Esophagus muscularis mucosa (tissue), 4 donors: Measurements from ENCODE around the gene CAPZA1. TPM values are rescaled to one million over a fixed set of nuclear protein-coding genes. Genes with fewer than 3 reads are reported as not detected.

ENCODE experiments used
- DNase-seq: peaks from one replicate; pipeline ENCODE4 v3.0.0-alpha.2; 2017; ENCODE audit errors: extremely low spot score
- H3K27ac ChIP-seq, 4 donors: fragments of 200-600 bp; sonication (generic); replicated peaks in 1 of 4; 1 replicate in 3 of 4; 2 replicates in 1 of 4; pipeline ENCODE4 v1.5.1; 2016 to 2019; ENCODE audit warnings: mild to moderate bottlenecking in 1 of 4
- H3K27me3 ChIP-seq, 4 donors: fragments of 200-600 bp; sonication (generic); one replicate each; pipeline versions ENCODE4 v1.5.1 to v1.6.0; 2016 to 2019
- H3K36me3 ChIP-seq, 4 donors: fragments of 200-600 bp; sonication (generic); one replicate each; pipeline ENCODE4 v1.5.1; 2016 to 2019
- H3K4me1 ChIP-seq, 4 donors: fragments of 200-600 bp; sonication (generic); one replicate each; pipeline ENCODE4 v1.5.1; 2016 to 2019
- H3K4me3 ChIP-seq, 4 donors: fragments of 200-600 bp; sonication (generic); 1 replicate in 2 of 4; 2 replicates in 2 of 4; pipeline ENCODE4 v1.5.1; 2016 to 2019; ENCODE audit warnings: mild to moderate bottlenecking in 4 of 4, moderate library complexity in 1 of 4
- H3K9me3 ChIP-seq, 4 donors: fragments of 200-600 bp; sonication (generic); 1 replicate in 3 of 4; 2 replicates in 1 of 4; pipeline ENCODE4 v1.5.1; 2016 to 2019
- EP300 ChIP-seq: sonication (generic); formaldehyde crosslinking; IDR thresholded peaks from one replicate; pipeline ENCODE4 v1.6.1; 2017; ENCODE audit warnings: antibody characterized with exemption
- POLR2AphosphoS5 ChIP-seq, 2 donors: sonication (generic); formaldehyde crosslinking; IDR thresholded peaks; one replicate each; pipeline ENCODE4 v1.6.1; 2017; ENCODE audit warnings: antibody characterized with exemption in 2 of 2
- WGBS: methylation state at CpG from one replicate; pipeline ENCODE4 v1.1.5; 2018; 5-methylcytosine and 5-hydroxymethylcytosine counted together
- intact Hi-C: fragments of 100-400 bp; cut with DNase I; formaldehyde crosslinking; loops from one replicate; pipeline ENCODE4 v1.15.1; 2023
- total RNA-seq, 4 donors: library from RNA; depleted of rRNA; stranded (reverse); fragments of >200 nt; gene quantifications; one replicate each; pipeline versions ENCODE4 v1.1.0 to v1.2.1, GENCODE V29; 2016
- TF ChIP-seq, protein P1 (sequence below), 3 experiments: fragments of 200-600 bp in 2 of 3; fragments of 450-650 bp in 1 of 3; sonication (generic) in 2 of 3; IDR thresholded peaks; one replicate each; pipeline ENCODE4 v1.5.1; 2017 to 2019; ENCODE audit warnings: antibody characterized with exemption in 3 of 3, mild to moderate bottlenecking in 2 of 3, moderate library complexity in 1 of 3

The CAPZA1 gene
- total RNA-seq, 4 donors from 2014 or later: 61.9 to 77.5 (median 69.1) TPM

DNA sequence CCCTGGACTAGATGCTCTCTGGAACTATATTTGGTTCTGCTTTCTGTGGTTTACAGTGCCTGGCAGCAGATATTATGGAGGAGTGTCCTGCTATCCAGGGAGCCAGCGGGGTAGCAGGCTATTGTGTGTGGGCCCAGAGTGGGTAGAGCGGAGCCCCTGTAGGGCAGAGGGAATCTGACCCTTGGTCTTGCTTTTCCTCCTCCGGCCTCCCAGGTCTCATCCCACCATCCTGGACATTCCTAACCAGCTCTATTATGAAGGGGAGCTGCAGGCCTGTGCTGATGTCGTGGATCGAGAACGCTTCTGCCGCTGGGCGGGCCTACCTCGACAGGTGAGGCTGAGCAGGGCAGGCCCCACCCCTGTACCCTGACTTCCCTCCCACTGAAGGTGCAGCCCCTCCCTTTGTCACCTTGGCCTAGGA lies 78.2 kb downstream of the CAPZA1 start:
- TF ChIP-seq EP300: no peak
- TF ChIP-seq POLR2AphosphoS5 (IDR thresholded peaks at IDR 0.05): peak in 1 of 2 donors; percentile 34
- no peak for DNase-seq

DNA sequence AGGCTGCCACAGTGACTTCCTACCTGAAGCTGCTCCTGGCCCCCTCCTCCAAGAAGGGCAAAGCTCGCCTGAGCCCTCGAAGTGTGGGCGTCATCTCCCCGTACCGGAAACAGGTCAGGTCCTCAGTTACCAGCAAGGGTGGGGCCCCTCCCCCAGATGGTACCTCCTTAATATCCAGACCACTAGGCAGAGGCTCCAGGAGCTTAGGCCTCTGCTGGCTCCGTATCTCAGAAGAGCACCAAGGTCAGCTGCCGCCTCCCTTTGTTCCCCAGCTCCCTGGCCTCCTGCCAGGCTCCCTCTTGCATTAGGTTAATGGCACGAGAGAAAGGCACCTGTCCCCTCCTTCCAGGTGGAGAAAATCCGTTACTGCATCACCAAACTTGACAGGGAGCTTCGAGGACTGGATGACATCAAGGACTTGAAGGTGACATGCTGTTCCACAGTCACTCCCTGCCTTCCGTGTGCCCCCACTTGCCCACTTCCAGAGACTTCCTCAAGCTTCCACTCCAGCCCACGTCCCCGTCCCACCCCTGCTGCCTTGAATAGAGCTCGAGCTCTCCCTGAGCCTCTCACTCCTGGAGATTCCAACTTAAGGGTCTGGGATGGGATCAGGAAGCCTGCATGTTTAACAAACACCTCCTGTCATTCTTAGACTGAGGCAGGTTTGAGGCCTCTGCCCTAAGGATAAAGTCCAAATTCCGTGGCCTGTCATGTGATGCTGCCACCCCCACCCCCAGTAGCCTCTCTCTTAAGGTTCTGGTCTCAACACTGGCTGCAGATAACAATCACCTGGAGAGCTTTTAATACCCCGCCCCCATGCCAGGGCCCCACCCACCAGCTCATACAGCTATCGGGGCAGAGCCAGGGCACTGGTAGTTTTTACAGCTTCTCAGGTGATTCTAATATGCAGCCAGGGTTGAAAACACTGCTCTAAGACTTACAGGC lies 79.0 kb downstream of the CAPZA1 start:
- DNase-seq: no peak
- TF ChIP-seq POLR2AphosphoS5 (IDR thresholded peaks at IDR 0.05): peak in 1 of 2 donors; percentile 24
- TF ChIP-seq, protein P1, sequence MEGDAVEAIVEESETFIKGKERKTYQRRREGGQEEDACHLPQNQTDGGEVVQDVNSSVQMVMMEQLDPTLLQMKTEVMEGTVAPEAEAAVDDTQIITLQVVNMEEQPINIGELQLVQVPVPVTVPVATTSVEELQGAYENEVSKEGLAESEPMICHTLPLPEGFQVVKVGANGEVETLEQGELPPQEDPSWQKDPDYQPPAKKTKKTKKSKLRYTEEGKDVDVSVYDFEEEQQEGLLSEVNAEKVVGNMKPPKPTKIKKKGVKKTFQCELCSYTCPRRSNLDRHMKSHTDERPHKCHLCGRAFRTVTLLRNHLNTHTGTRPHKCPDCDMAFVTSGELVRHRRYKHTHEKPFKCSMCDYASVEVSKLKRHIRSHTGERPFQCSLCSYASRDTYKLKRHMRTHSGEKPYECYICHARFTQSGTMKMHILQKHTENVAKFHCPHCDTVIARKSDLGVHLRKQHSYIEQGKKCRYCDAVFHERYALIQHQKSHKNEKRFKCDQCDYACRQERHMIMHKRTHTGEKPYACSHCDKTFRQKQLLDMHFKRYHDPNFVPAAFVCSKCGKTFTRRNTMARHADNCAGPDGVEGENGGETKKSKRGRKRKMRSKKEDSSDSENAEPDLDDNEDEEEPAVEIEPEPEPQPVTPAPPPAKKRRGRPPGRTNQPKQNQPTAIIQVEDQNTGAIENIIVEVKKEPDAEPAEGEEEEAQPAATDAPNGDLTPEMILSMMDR (IDR thresholded peaks at IDR 0.05): no peak
- 57% methylated on average over 11 of the region's 17 CpGs for WGBS
- Histone ChIP-seq H3K4me1 (peaks cover 58 to 61% (median 60%) of the 10 kb centered on the region in 4 donors), H3K4me3 (no peak overlapping the region), H3K27me3 (no peaks in the 10 kb centered on the region), H3K36me3 (peaks cover 6 to 88% (median 75%) of the 10 kb centered on the region in 4 donors), H3K9me3 (no peaks in the 10 kb centered on the region), H3K27ac (peak overlapping the region; percentile 97 to 100 (median 98))
- intact Hi-C loops: no loop called here

More for the DNA sequence above, 78.2 kb downstream of the CAPZA1 start:
- Histone ChIP-seq H3K27ac (peak overlapping the region in 3 of 4 donors; percentile 98 to 100 (median 98)), H3K27me3 (no peaks in the 10 kb centered on the region), H3K9me3 (no peaks in the 10 kb centered on the region), H3K36me3 (peaks cover 14 to 88% (median 76%) of the 10 kb centered on the region in 4 donors), H3K4me1 (peaks cover 50 to 52% (median 51%) of the 10 kb centered on the region in 4 donors), H3K4me3 (no peak overlapping the region)
- WGBS: 89% methylated on average over 5 of the region's 9 CpGs
- intact Hi-C loops: no loop called here

DNA sequence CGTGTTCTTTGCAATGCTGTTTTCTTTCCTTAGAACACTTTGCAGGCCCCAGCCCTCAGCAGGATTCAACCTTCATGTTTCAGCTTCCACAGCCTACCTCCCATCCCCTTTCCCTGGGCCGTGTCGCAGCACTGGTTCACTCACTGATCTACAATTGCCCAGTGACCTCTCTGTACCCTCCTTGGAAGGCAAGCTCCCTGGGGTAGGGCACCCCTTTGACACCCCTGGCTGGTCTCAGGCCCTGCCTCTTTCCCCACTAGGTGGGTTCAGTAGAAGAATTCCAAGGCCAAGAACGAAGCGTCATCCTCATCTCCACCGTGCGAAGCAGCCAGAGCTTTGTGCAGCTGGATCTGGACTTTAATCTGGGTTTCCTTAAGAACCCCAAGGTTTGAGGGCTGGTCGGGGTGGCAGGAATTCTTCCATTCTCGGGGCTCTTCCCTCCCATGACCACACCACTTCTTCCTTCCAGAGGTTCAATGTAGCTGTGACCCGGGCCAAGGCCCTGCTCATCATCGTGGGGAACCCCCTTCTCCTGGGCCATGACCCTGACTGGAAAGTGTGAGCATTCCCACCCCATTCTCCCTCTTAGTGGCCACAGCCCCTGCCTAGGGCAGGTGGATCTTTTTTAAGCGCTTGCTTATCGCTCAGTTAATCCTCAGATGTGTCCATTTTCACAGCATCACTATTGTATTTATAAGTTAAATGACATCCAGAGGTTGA lies 80.0 kb downstream of the CAPZA1 start:
- Histone ChIP-seq H3K9me3 (no peaks in the 10 kb centered on the region), H3K36me3 (peaks cover 0 to 84% (median 67%) of the 10 kb centered on the region in 4 donors), H3K4me3 (no peak overlapping the region), H3K27ac (peak overlapping the region; percentile 97 to 100 (median 98)), H3K27me3 (no peaks in the 10 kb centered on the region), H3K4me1 (peaks cover 68 to 70% (median 69%) of the 10 kb centered on the region in 4 donors)
- intact Hi-C loops: loop anchor here (10.0 kb wide), 1 partner anchor 235 kb away; no protein-coding TSS in a partner anchor
- DNase-seq: no peak
- WGBS: 72% methylated on average over 13 of the region's 13 CpGs
- TF ChIP-seq, protein P1 (IDR thresholded peaks at IDR 0.05): no peak
- TF ChIP-seq POLR2AphosphoS5 (IDR thresholded peaks at IDR 0.05): no peak

DNA sequence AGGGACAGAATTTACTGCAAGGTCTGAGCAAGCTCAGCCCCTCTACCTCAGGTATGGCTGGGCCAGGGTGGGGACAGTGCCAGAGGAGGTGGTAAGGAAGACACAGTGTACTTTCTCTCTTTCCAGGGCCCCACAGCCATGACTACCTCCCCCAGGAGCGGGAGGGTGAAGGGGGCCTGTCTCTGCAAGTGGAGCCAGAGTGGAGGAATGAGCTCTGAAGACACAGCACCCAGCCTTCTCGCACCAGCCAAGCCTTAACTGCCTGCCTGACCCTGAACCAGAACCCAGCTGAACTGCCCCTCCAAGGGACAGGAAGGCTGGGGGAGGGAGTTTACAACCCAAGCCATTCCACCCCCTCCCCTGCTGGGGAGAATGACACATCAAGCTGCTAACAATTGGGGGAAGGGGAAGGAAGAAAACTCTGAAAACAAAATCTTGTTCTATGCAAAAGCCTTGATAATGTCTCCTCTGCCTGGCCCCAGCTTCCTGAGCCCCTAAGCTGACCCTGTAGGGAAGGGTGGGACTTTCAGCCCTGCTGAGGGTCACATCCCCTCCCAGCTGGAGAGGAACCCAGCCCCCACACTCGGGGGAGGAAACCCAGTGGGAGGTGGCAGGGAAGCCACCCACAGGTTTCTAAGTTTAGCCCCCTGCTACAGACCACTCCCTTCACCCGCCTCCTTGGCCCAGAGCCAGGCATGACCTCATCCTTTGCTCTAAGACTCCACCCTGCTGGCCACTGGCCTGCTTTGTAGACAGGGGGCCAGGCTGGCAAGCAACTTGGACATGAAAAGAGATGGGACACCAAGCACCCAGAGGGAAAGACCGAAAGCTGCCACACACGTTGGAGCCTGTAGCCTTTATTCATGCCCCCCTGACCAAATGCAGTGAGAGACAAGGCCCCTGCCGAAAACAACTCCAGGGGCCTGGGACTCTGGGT lies 80.9 kb downstream of the CAPZA1 start:
- Histone ChIP-seq H3K4me1 (peaks cover 76 to 80% (median 78%) of the 10 kb centered on the region in 4 donors), H3K27me3 (no peaks in the 10 kb centered on the region), H3K27ac (peak overlapping the region; percentile 97 to 100 (median 98)), H3K36me3 (peaks cover 0 to 74% (median 58%) of the 10 kb centered on the region in 4 donors), H3K9me3 (no peaks in the 10 kb centered on the region), H3K4me3 (peak overlapping the region; percentile 3 to 19 (median 12))
- WGBS: 17% methylated on average over 6 of the region's 7 CpGs
- DNase-seq: peak; percentile 99
- intact Hi-C loops: loop anchor here (10.0 kb wide), 1 partner anchor 236 kb away; no protein-coding TSS in a partner anchor
- TF ChIP-seq, protein P1 (IDR thresholded peaks at IDR 0.05): no peak
- peak in 1 of 2 donors; percentile 87 for TF ChIP-seq POLR2AphosphoS5 (IDR thresholded peaks at IDR 0.05)
